Measurements from ENCODE around the gene CORIN. TPM values are rescaled to one million over a fixed set of nuclear protein-coding genes. Genes with fewer than 3 reads are reported as not detected.
"Not testable (repeated sequence)": the region's sequence is repeated elsewhere in the genome, so short reads cannot be mapped to it uniquely, and the experiment has no call there.

CORIN gene
- polyA plus RNA-seq, 3 donors = 0.01 TPM; not detected in 2

- no peaks in the 10 kb centered on the region for H4K20me1 ChIP-seq (ENCODE audit: insufficient read depth, low read length)
- Mint-ChIP-seq H3K9me3 (peaks cover 0 to 5% (median 2%) of the 10 kb centered on the region in 7 donors), H3K36me3 (no peaks in the 10 kb centered on the region), H3K4me3 (no peak overlapping the region), H3K27me3 (ENCODE audit: low read depth in 3 of 3) (peaks cover 3 to 7% (median 3%) of the 10 kb centered on the region in 3 donors), H3K27ac (no peak overlapping the region), H3K4me1 (no peaks in the 10 kb centered on the region)
- H3K4me2 ChIP-seq (replicated peaks; ENCODE audit: extremely low read depth, low read length, poor library complexity, severe bottlenecking) = no peak overlapping the region
- TF ChIP-seq, protein P1, sequence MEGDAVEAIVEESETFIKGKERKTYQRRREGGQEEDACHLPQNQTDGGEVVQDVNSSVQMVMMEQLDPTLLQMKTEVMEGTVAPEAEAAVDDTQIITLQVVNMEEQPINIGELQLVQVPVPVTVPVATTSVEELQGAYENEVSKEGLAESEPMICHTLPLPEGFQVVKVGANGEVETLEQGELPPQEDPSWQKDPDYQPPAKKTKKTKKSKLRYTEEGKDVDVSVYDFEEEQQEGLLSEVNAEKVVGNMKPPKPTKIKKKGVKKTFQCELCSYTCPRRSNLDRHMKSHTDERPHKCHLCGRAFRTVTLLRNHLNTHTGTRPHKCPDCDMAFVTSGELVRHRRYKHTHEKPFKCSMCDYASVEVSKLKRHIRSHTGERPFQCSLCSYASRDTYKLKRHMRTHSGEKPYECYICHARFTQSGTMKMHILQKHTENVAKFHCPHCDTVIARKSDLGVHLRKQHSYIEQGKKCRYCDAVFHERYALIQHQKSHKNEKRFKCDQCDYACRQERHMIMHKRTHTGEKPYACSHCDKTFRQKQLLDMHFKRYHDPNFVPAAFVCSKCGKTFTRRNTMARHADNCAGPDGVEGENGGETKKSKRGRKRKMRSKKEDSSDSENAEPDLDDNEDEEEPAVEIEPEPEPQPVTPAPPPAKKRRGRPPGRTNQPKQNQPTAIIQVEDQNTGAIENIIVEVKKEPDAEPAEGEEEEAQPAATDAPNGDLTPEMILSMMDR (IDR thresholded peaks at IDR 0.05) = no peak
- H3K27me3 ChIP-seq (ENCODE audit: control insufficient read depth in 2 of 2, insufficient read depth in 2 of 2, low read length in 2 of 2) = no peaks in the 10 kb centered on the region
- no peaks in the 10 kb centered on the region for H3K79me2 ChIP-seq (ENCODE audit: insufficient read depth, low read length)
- H3K9ac ChIP-seq (ENCODE audit: insufficient read depth, low read length, poor library complexity, severe bottlenecking) = no peak overlapping the region
- no peak overlapping the region for H3K27ac ChIP-seq (ENCODE audit: low read depth in 1 of 2, low read length in 2 of 2)
- intact Hi-C loops (cut with micrococcal nuclease) = no loop called here
- no peaks in the 10 kb centered on the region for H3K36me3 ChIP-seq (replicated peaks in 1 of 2; ENCODE audit: control insufficient read depth in 1 of 2, insufficient read depth in 2 of 2, low read length in 2 of 2)
- no peaks in the 10 kb centered on the region for H3K4me1 ChIP-seq (ENCODE audit: control insufficient read depth in 1 of 2, insufficient read depth in 2 of 2, low read length in 2 of 2)
- no peak overlapping the region for H3K4me3 ChIP-seq (replicated peaks in 1 of 3; ENCODE audit: low read depth in 2 of 3, low read length in 3 of 3)
- H2AFZ ChIP-seq (ENCODE audit: insufficient read depth, low read depth, low read length, poor library complexity, severe bottlenecking) = no peak overlapping the region
- H3K9me3 ChIP-seq (replicated peaks in 1 of 2; ENCODE audit: control insufficient read depth in 1 of 2, insufficient read depth in 1 of 2, low read length in 2 of 2) = no peaks in the 10 kb centered on the region
- no peak for DNase-seq
- WGBS (ENCODE audit: insufficient coverage) = 100% methylated on average over 2 of the region's 6 CpGs
Measured at GRCh38 chr4:47774079-47774478, 63.8 kb downstream of the CORIN start.

GRCh38 chr4:47771020-47771419 is 66.8 kb downstream of the CORIN start:
- Histone ChIP-seq H3K4me2 (replicated peaks; ENCODE audit: extremely low read depth, low read length, poor library complexity, severe bottlenecking) (no peak overlapping the region), H4K20me1 (ENCODE audit: insufficient read depth, low read length) (no peaks in the 10 kb centered on the region), H2AFZ (ENCODE audit: insufficient read depth, low read depth, low read length, poor library complexity, severe bottlenecking) (no peak overlapping the region), H3K4me3 (replicated peaks in 1 of 3; ENCODE audit: low read depth in 2 of 3, low read length in 3 of 3) (no peak overlapping the region), H3K4me1 (ENCODE audit: control insufficient read depth in 1 of 2, insufficient read depth in 2 of 2, low read length in 2 of 2) (no peaks in the 10 kb centered on the region), H3K79me2 (ENCODE audit: insufficient read depth, low read length) (no peaks in the 10 kb centered on the region), H3K36me3 (replicated peaks in 1 of 2; ENCODE audit: control insufficient read depth in 1 of 2, insufficient read depth in 2 of 2, low read length in 2 of 2) (no peaks in the 10 kb centered on the region), H3K27me3 (ENCODE audit: control insufficient read depth in 2 of 2, insufficient read depth in 2 of 2, low read length in 2 of 2) (no peaks in the 10 kb centered on the region), H3K9me3 (replicated peaks in 1 of 2; ENCODE audit: control insufficient read depth in 1 of 2, insufficient read depth in 1 of 2, low read length in 2 of 2) (no peaks in the 10 kb centered on the region), H3K9ac (ENCODE audit: insufficient read depth, low read length, poor library complexity, severe bottlenecking) (no peak overlapping the region), H3K27ac (ENCODE audit: low read depth in 1 of 2, low read length in 2 of 2) (no peak overlapping the region)
- Mint-ChIP-seq H3K4me3 (no peak overlapping the region), H3K27me3 (ENCODE audit: low read depth in 3 of 3) (peaks cover 1 to 9% (median 2%) of the 10 kb centered on the region in 3 donors), H3K27ac (no peak overlapping the region), H3K4me1 (no peaks in the 10 kb centered on the region), H3K9me3 (peaks cover 0 to 5% (median 2%) of the 10 kb centered on the region in 7 donors), H3K36me3 (no peaks in the 10 kb centered on the region)
- no peak for DNase-seq
- TF ChIP-seq, protein P1 (IDR thresholded peaks at IDR 0.05) = no peak
- no CpG with 5 or more reads among the region's 1 CpG for WGBS (ENCODE audit: insufficient coverage)
- intact Hi-C loops (cut with micrococcal nuclease) = no loop called here

GRCh38 chr4:47767956-47768355 is 69.9 kb downstream of the CORIN start:
- H3K9me3 Mint-ChIP-seq; H2AFZ ChIP-seq (ENCODE audit: insufficient read depth, low read depth, low read length, poor library complexity, severe bottlenecking); H3K79me2 ChIP-seq (ENCODE audit: insufficient read depth, low read length); H3K9ac ChIP-seq (ENCODE audit: insufficient read depth, low read length, poor library complexity, severe bottlenecking); H4K20me1 ChIP-seq (ENCODE audit: insufficient read depth, low read length); H3K4me1 ChIP-seq (ENCODE audit: control insufficient read depth in 1 of 2, insufficient read depth in 2 of 2, low read length in 2 of 2); H3K36me3 Mint-ChIP-seq; H3K27ac Mint-ChIP-seq; H3K36me3 ChIP-seq (replicated peaks in 1 of 2; ENCODE audit: control insufficient read depth in 1 of 2, insufficient read depth in 2 of 2, low read length in 2 of 2); H3K9me3 ChIP-seq (replicated peaks in 1 of 2; ENCODE audit: control insufficient read depth in 1 of 2, insufficient read depth in 1 of 2, low read length in 2 of 2); H3K27me3 Mint-ChIP-seq (ENCODE audit: low read depth in 3 of 3); H3K4me2 ChIP-seq (replicated peaks; ENCODE audit: extremely low read depth, low read length, poor library complexity, severe bottlenecking); H3K27me3 ChIP-seq (ENCODE audit: control insufficient read depth in 2 of 2, insufficient read depth in 2 of 2, low read length in 2 of 2); H3K4me3 ChIP-seq (replicated peaks in 1 of 3; ENCODE audit: low read depth in 2 of 3, low read length in 3 of 3); intact Hi-C loops (cut with micrococcal nuclease); H3K4me1 Mint-ChIP-seq; H3K4me3 Mint-ChIP-seq; DNase-seq; H3K27ac ChIP-seq (ENCODE audit: low read depth in 1 of 2, low read length in 2 of 2): not testable (repeated sequence)
- 94% methylated on average over 7 of the region's 7 CpGs for whole genome bisulfite sequencing (ENCODE audit: insufficient coverage)
